Liver (tissue), 9 donors: ENCODE results near the gene MTCH1. TPM values are rescaled to one million over a fixed set of nuclear protein-coding genes. Genes with fewer than 3 reads are reported as not detected.

Source experiments
- DNase-seq: peaks from one replicate; pipeline ENCODE4 v3.0.0-alpha.2; 2017; ENCODE audit warnings: low spot score
- H3K27ac ChIP-seq, 2 donors: one replicate each; pipeline ENCODE4 v1.7.0; 2013; ENCODE audit warnings: inconsistent platforms in 2 of 2, low read length in 2 of 2, control low read depth in 1 of 2, low read depth in 1 of 2, mild to moderate bottlenecking in 1 of 2
- H3K27me3 ChIP-seq, 4 donors: one replicate each; pipeline versions ENCODE4 v1.6.1 to v1.7.0; 2013; ENCODE audit warnings: low read length in 3 of 4, inconsistent platforms in 1 of 4, mild to moderate bottlenecking in 1 of 4, moderate library complexity in 1 of 4; ENCODE audit not compliant: control insufficient read depth in 4 of 4, insufficient read depth in 4 of 4
- H3K36me3 ChIP-seq, 4 donors: one replicate each; pipeline versions ENCODE4 v1.6.1 to v1.7.0; 2013; ENCODE audit warnings: low read length in 3 of 4, mild to moderate bottlenecking in 3 of 4, low read depth in 1 of 4, moderate library complexity in 1 of 4; ENCODE audit not compliant: control insufficient read depth in 4 of 4, insufficient read depth in 3 of 4
- H3K4me1 ChIP-seq, 4 donors: one replicate each; pipeline versions ENCODE4 v1.6.1 to v1.7.0; 2013; ENCODE audit warnings: low read length in 3 of 4, mild to moderate bottlenecking in 3 of 4, moderate library complexity in 1 of 4; ENCODE audit not compliant: control insufficient read depth in 4 of 4, insufficient read depth in 4 of 4
- H3K4me3 ChIP-seq, 3 donors: one replicate each; pipeline versions ENCODE4 v1.6.1 to v1.7.0; 2013; ENCODE audit warnings: low read length in 3 of 3, control low read depth in 1 of 3, low read depth in 1 of 3, mild to moderate bottlenecking in 1 of 3
- H3K9ac ChIP-seq, 2 donors: one replicate each; pipeline ENCODE4 v1.7.0; 2013; ENCODE audit warnings: low read length in 2 of 2, mild to moderate bottlenecking in 2 of 2, moderate library complexity in 2 of 2, control low read depth in 1 of 2, low read depth in 1 of 2
- H3K9me3 ChIP-seq, 4 donors: one replicate each; pipeline versions ENCODE4 v1.6.1 to v1.7.0; 2013; ENCODE audit warnings: low read length in 3 of 4; ENCODE audit not compliant: control insufficient read depth in 4 of 4
- FOXA1 ChIP-seq: IDR thresholded peaks from 2 replicates; pipeline ENCODE4 v1.6.1; 2016; ENCODE audit warnings: antibody characterized with exemption
- FOXA2 ChIP-seq: IDR thresholded peaks from 2 replicates; pipeline ENCODE4 v1.6.1; 2016; ENCODE audit warnings: antibody characterized with exemption
- GABPA ChIP-seq, 2 donors: IDR thresholded peaks in 1 of 2; conservative IDR thresholded peaks in 1 of 2; 2 replicates each; pipeline ENCODE4 v1.6.1; 2016; ENCODE audit warnings: antibody characterized with exemption in 2 of 2, mild to moderate bottlenecking in 1 of 2, moderate library complexity in 1 of 2
- HNF4A ChIP-seq, 2 donors: conservative IDR thresholded peaks; 2 replicates each; pipeline ENCODE4 v1.6.1; 2016; ENCODE audit warnings: antibody characterized with exemption in 2 of 2, mild to moderate bottlenecking in 2 of 2
- NR2F2 ChIP-seq: IDR thresholded peaks from 2 replicates; pipeline ENCODE4 v1.6.1; 2016; ENCODE audit warnings: antibody characterized with exemption
- RAD21 ChIP-seq, 2 donors: IDR thresholded peaks; 2 replicates each; pipeline ENCODE4 v1.6.1; 2016; ENCODE audit warnings: antibody characterized with exemption in 2 of 2, mild to moderate bottlenecking in 2 of 2
- RXRA ChIP-seq, 2 donors: IDR thresholded peaks; 2 replicates each; pipeline ENCODE4 v1.6.1; 2017 to 2018; ENCODE audit warnings: antibody characterized with exemption in 2 of 2, mild to moderate bottlenecking in 1 of 2
- SP1 ChIP-seq: IDR thresholded peaks from 2 replicates; pipeline ENCODE4 v1.6.1; 2018; ENCODE audit warnings: antibody characterized with exemption, mild to moderate bottlenecking
- YY1 ChIP-seq: IDR thresholded peaks from 2 replicates; pipeline ENCODE4 v1.6.1; 2016; ENCODE audit warnings: antibody characterized with exemption, mild to moderate bottlenecking
- WGBS: extraction: QIAGEN DNeasy Blood & Tissue Kit; methylation state at CpG from one replicate; pipeline ENCODE4 v1.1.7; 2013; 5-methylcytosine and 5-hydroxymethylcytosine counted together
- polyA plus RNA-seq, 2 donors: library from polyadenylated mRNA; stranded (reverse) in 1 of 2; unstranded in 1 of 2; fragments of 200-250 nt in 1 of 2; fragments of >200 nt in 1 of 2; fragmentation: Nextera tagmentation in 1 of 2; extraction: Ambion mirVana in 1 of 2; gene quantifications; one replicate each; pipeline versions ENCODE4 v1.2.1 to v1.2.3, GENCODE V29; 2013 to 2015
- total RNA-seq, 2 donors: library from RNA; depleted of rRNA; stranded (reverse); fragments of >200 nt; gene quantifications; one replicate each; pipeline ENCODE4 v1.2.3, GENCODE V29; 2014
- TF ChIP-seq, protein P1 (sequence below): IDR thresholded peaks from 2 replicates; pipeline ENCODE4 v1.6.1; 2016; ENCODE audit warnings: antibody characterized with exemption
- TF ChIP-seq, protein P2 (sequence below): IDR thresholded peaks from 2 replicates; pipeline ENCODE4 v1.6.1; 2016; ENCODE audit warnings: antibody characterized with exemption
- TF ChIP-seq, protein P3 (sequence below): fragments of 150-350 bp; IDR thresholded peaks from 2 replicates; pipeline ENCODE4 v1.5.1; 2017; ENCODE audit warnings: improper control_type of control experiment, low read depth, low read length; ENCODE audit not compliant: missing input control
- TF ChIP-seq, protein P4 (sequence below): IDR thresholded peaks from 2 replicates; pipeline ENCODE4 v1.6.1; 2016; ENCODE audit warnings: antibody characterized with exemption
- donor health status: healthy.
- donor health status: healthy.
- donor health status: healthy.
- donor health status: healthy.
- donor health status: healthy.

Gene MTCH1
- total and polyA plus RNA-seq, 4 donors = 61.5 to 79.6 (median 74.1) TPM

DNA sequence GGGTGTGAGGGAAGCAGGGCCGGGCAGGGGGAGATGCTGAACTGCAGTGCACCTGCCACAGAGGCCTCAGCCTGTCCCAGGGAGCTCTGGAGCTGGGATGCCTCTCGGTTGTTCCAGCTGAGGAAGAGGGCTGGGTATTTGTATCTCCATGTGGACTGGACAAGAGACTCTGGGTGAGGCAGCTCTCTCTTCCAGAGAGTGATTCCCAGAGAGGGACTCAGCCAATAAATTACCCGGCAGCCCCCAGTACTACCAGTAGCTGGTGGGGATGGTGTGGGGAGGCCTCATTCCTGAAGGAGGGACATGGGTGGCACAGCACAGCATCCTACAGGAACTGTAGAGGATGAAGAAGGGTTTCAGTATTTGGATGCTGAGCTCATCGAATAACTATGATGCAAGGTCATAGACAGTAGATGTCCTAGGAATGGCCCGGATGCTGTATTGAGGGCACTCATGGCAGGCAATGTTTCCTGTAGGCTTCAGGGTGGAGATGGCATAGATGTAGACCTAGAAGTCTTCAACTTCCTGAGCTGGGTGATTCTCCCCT is 20.9 kb upstream of the MTCH1 start:
- no peak for DNase-seq
- Histone ChIP-seq H3K9me3 (no peaks in the 10 kb centered on the region), H3K36me3 (no peaks in the 10 kb centered on the region), H3K9ac (no peak overlapping the region), H3K27me3 (no peaks in the 10 kb centered on the region), H3K27ac (no peak overlapping the region), H3K4me3 (peak overlapping the region in 2 of 3 donors; percentile 12 to 33), H3K4me1 (no peaks in the 10 kb centered on the region)
- TF ChIP-seq FOXA1 (no peak), SP1 (no peak), GABPA (IDR thresholded peaks at IDR 0.05 in 1 of 2, conservative IDR thresholded peaks at IDR 0.05 in 1 of 2) (no peak), HNF4A (conservative IDR thresholded peaks at IDR 0.05) (no peak), FOXA2 (no peak), NR2F2 (no peak)
- TF ChIP-seq, protein P1, sequence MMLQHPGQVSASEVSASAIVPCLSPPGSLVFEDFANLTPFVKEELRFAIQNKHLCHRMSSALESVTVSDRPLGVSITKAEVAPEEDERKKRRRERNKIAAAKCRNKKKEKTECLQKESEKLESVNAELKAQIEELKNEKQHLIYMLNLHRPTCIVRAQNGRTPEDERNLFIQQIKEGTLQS = no peak
- TF ChIP-seq, protein P2, sequence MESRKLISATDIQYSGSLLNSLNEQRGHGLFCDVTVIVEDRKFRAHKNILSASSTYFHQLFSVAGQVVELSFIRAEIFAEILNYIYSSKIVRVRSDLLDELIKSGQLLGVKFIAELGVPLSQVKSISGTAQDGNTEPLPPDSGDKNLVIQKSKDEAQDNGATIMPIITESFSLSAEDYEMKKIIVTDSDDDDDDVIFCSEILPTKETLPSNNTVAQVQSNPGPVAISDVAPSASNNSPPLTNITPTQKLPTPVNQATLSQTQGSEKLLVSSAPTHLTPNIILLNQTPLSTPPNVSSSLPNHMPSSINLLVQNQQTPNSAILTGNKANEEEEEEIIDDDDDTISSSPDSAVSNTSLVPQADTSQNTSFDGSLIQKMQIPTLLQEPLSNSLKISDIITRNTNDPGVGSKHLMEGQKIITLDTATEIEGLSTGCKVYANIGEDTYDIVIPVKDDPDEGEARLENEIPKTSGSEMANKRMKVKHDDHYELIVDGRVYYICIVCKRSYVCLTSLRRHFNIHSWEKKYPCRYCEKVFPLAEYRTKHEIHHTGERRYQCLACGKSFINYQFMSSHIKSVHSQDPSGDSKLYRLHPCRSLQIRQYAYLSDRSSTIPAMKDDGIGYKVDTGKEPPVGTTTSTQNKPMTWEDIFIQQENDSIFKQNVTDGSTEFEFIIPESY = no peak
- TF ChIP-seq, protein P3, sequence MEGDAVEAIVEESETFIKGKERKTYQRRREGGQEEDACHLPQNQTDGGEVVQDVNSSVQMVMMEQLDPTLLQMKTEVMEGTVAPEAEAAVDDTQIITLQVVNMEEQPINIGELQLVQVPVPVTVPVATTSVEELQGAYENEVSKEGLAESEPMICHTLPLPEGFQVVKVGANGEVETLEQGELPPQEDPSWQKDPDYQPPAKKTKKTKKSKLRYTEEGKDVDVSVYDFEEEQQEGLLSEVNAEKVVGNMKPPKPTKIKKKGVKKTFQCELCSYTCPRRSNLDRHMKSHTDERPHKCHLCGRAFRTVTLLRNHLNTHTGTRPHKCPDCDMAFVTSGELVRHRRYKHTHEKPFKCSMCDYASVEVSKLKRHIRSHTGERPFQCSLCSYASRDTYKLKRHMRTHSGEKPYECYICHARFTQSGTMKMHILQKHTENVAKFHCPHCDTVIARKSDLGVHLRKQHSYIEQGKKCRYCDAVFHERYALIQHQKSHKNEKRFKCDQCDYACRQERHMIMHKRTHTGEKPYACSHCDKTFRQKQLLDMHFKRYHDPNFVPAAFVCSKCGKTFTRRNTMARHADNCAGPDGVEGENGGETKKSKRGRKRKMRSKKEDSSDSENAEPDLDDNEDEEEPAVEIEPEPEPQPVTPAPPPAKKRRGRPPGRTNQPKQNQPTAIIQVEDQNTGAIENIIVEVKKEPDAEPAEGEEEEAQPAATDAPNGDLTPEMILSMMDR = no peak
- WGBS = 85% methylated on average over 5 of the region's 5 CpGs

DNA sequence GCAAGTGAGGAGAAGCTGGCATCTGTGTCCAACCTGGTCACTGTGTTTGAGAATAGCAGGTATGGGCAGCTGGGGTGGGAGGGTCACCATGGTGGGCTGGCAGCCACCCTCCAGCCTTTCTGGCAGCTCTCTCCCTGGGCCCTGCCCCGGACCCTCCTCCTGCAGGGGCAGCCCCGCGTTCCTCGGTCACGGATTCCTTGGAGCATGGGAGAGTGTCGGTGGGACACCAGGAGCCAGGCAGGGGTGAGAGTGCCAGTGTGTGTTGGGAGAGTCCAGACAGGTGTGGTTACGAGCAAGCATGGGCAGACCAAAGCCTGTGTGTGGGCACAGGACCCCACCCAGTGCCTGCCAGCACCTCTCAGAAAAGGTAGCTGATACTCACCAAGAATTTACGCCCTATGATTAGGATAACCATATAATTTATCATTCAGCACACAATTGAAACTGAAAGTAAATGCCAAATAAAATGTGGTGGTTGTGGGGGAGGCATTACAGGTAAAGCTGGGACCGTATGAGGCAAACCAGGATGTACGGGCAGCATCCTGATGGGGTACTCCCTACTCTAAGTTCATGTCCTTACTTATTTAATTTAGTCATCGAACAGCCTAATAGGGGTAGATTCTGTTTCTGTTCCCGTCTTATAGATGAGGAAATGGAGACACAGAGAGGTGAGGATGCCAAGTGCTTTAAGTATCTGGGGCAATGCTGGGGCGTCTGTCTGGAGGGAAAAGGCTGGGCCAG is 20.0 kb upstream of the MTCH1 start:
- no peaks in the 10 kb centered on the region for H3K4me1 ChIP-seq
- 83% methylated on average over 13 of the region's 13 CpGs for WGBS
- H3K9me3 ChIP-seq = no peaks in the 10 kb centered on the region
- no peak for TF ChIP-seq RAD21 (IDR thresholded peaks at IDR 0.05)
- TF ChIP-seq RXRA (IDR thresholded peaks at IDR 0.05) = no peak
- TF ChIP-seq GABPA (IDR thresholded peaks at IDR 0.05 in 1 of 2, conservative IDR thresholded peaks at IDR 0.05 in 1 of 2) = no peak
- no peak for TF ChIP-seq NR2F2
- TF ChIP-seq, protein P3 = no peak
- TF ChIP-seq FOXA1 = no peak
- TF ChIP-seq, protein P4, sequence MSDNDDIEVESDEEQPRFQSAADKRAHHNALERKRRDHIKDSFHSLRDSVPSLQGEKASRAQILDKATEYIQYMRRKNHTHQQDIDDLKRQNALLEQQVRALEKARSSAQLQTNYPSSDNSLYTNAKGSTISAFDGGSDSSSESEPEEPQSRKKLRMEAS = no peak
- no peak for TF ChIP-seq YY1
- H3K27me3 ChIP-seq = no peaks in the 10 kb centered on the region
- no peaks in the 10 kb centered on the region for H3K36me3 ChIP-seq
- H3K9ac ChIP-seq = peak overlapping the region in 1 of 2 donors; percentile 44
- no peak for DNase-seq
- peak overlapping the region in 1 of 2 donors; percentile 25 for H3K27ac ChIP-seq
- H3K4me3 ChIP-seq = peak overlapping the region in 2 of 3 donors; percentile 5 to 33
